SHP77 (cell line): ENCODE results near the gene YEATS2.
"Not testable (repeated sequence)": the region's sequence is repeated elsewhere in the genome, so short reads cannot be mapped to it uniquely, and the experiment has no call there.

Experiments
- DNase-seq, 2 experiments: peaks; one replicate each; lab custom pipeline; 2025; lab: John Stamatoyannopoulos, UW

Gene YEATS2

DNA sequence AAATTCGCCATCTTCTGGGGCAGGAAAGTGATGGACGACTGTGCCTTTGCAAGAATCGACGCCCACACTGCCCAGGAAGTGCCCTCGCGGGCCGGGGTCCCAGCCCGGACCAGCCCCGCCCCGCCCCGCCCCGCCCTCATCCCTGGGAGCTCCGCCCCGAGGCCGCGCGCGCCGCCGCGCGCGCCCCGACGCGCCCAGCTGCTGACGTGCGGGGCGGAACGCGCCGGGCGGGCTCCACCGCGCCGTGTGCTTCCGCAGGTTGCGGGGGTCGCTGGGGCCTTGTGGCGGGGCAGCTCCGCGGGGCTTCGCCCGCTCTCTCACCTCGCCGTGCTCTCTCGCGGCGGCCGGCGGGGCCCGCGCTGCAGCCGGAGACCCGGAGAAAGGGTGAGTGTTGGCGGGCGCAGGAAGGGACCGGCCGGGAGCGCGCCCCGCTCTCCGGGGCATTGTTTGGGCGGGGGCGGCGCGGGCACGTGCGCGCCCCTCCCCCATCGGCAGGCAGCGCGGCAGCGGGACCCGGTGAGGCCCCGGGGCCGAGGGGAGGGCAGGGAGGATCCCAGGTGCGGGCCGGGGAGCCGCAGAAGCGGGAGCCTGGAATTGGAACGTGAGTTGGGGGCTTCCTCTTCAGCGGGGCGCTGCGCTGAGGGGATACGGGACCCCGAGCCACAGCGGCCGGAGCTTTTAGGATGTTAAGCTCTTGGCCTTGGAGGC lies at the start of gene YEATS2:
YEATS2 (plus strand) TSS at position 188 of the 708 bp plus-strand sequence. CDS start 17,366 bp downstream, outside the sequence.
- peak; percentile 55 to 73 for DNase-seq

DNA sequence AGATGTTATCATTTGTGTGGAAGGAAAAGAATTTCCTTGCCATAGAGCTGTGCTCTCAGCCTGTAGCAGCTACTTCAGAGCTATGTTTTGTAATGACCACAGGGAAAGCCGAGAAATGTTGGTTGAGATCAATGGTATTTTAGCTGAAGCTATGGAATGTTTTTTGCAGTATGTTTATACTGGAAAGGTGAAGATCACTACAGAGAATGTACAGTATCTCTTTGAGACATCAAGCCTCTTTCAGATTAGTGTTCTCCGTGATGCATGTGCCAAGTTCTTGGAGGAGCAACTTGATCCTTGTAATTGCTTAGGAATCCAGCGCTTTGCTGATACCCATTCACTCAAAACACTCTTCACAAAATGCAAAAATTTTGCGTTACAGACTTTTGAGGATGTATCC lies 47.0 kb upstream of the YEATS2 start:
- DNase-seq: no peak

DNA sequence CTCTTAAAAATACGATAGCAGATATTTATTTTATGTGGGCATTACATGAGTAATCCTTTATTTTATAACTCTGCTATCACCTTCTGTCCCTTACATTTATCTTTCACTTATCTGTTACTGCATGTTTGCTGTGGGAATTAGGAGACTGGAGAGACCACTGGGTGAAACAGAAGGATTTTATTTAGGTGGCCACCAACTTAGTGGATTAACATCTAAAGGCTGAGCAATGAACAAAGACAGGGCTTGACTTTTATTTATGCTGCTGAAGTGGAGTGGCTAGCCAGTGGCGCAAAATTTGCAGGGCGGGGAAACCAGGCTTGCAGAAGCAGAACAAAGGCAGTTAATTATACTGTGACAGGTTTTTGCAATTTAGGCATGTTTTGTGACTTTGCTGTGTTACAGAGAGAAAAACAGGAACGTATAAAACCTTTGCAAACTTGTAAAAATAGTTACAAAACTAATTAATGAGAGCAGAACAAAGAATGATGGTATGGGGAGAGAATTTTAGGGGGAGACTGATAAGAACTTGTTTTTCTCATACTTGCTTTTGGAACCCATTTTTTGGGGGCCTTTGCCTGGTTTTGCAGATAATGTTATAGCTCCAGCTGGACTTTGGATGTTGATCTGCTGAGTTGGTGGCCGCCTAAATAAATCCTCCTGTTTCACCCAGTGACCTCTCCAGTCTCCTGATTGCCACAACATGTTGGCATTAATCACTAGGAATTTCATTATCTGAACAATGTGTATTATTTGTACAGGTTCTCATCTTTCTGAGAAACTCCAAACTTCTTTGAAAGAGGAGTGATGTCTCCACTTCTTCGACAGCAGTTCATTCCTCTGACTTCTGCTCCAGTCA lies 44.2 kb upstream of the YEATS2 start:
- DNase-seq: no peak

DNA sequence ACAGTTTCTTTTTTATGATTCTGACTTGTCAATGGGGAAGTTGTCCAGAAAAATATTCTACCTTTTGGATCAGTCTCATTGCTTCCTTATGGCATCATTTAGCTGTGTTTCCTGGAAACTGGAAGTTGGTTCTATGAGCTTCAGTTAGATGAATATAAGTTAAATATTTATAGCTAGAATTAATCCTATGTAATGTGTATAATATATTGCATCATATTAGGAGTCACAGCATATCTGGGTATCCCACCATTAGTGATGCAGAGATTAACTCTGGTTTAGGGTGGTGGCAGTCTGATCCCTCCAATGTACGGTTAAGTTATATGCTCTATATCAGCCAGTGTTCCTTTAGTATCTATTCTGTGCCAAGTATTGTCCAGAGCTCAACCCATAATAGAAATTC lies 42.9 kb upstream of the YEATS2 start:
- no peak for DNase-seq

DNA sequence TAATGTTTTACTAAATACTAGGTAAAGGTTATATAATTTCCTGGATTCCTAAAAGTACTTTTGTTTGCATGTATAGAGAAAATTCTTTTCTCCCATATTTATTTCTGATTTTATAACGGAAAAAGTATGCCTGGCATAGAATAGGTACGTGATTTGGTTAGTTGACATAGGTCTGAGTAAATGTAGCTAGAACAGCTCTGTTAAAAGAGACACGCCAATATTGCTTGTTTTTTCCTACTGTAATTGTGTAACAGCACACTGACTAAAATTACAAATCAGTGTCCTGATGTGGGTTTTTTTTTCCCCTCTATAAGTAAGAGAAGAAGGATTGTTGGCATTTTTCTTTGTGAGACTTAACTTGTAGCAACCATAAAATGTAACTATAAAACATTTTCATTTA lies 35.5 kb upstream of the YEATS2 start:
- no peak for DNase-seq

DNA sequence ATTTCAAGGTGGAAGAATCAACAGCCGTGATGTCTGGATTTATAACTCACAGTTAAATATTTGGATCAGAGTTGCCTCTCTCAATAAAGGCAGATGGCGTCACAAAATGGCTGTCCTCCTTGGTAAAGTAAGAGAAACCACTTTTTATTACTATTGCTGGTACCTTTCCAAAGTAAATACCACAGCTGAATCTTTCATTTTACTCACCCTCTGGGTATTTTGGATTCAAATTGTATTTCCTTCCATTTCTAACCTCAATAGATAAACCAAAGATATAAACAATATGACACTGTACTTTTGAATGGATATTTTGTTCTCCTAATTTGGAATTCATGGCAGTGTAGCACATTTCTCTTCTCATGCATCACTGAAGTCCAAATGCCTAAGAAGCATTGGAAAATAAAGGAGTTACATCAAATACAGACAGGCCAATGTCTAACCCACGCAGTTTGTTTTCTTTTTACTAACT lies 32.6 kb upstream of the YEATS2 start:
- DNase-seq: peak; percentile 30 to 32

DNA sequence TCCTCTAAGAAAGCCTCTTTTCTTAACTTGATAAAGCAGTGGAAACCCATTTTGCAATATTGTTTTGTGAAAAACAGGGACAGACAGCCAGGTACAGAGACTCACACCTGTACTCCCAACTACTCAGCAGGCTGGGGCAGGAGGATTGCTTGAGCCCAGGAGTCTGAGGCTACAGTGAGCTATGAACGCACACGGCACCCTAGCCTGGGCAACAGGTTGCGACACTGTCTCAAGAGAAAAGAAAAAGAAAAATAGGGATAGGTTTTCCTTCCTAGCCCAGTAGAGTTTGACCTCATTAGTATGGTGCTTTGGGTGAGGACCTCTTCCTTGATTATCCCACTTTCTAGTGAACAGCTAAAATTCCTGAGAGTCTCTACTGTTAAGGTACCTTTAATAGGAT lies 17.5 kb upstream of the YEATS2 start:
- DNase-seq: no peak

DNA sequence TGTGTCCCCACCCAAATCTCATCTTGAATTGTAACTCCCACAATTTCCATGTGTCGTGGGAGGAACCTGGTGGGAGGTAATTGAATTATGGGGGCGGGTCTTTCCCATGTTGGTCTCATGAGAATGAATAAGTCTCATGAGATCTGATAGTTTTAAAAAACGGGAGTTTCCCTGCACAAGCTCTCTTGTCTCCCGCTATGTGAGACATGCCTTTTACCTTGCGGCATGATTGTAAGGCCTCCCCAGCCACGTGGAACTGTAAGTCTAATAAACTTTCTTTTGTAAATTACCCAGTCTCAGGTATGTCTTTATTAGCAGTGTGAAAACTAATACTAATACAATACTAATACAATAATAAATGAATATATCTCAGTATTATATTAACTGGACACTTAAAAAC lies 9.9 kb upstream of the YEATS2 start:
- no peak for DNase-seq

DNA sequence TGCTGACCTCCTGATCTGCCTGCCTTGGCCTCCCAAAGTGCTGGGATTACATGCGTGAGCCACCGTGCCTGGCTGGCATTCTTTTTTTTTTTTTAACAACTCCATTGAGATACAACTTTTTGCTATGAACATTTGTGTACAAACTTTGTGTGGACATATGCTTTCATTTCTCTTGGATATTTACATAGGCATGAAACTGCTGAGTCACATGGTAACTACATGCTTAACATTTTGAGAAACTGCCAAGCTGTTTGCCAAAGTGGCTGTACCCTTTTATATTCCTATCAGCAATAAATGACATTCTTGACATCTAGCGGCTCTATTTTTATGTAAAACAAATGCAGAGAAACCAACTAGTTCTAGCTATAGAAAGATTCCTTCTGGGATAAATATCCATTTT lies 8.7 kb upstream of the YEATS2 start:
- no peak for DNase-seq

DNA sequence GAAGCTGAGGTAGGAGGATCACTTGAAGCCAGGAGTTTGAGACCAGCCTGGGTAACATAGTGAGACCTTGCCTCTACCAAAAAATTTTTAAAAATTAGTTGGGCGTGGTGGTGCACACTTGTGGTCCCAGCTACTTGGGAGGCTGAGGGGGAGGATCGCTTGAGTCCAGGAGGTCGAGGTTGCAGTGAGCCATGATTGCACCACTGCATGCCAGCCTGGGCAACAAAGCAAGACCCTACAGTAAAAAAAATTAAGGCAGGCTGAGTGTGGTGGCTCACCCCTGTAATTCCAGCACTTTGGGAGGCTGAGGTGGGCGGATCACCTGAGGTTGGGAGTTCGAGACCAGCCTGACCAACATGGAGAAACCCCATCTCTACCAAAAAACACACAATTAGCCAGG lies 8.0 kb upstream of the YEATS2 start:
- not testable (repeated sequence) for DNase-seq

DNA sequence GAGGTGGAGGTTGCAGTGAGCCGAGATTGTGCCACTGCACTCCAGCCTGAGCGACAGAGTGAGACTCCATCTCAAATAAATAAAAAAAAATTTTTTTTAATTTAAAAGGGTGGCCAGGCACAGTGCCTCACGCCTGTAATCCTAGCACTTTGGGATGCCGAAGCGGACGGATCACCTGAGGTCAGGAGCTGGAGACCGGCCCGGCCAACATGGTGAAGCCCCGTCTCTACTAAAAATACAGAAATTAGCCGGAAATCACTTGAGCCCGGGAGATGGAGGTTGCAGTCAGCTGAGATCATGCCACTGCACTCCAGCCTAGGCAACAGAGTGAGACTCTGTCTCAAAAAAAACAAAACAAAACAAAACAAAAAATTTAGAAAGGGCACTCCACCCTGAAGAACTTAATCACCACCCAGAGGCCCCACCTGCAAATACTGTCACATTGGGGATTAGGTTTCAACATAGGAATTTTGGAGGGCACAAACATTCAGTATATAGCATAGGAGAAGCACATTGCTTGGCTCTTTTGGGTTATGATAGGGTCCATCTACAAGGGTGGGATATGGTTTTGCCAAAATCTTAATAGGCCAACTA lies 7.1 kb upstream of the YEATS2 start:
- DNase-seq: no peak

DNA sequence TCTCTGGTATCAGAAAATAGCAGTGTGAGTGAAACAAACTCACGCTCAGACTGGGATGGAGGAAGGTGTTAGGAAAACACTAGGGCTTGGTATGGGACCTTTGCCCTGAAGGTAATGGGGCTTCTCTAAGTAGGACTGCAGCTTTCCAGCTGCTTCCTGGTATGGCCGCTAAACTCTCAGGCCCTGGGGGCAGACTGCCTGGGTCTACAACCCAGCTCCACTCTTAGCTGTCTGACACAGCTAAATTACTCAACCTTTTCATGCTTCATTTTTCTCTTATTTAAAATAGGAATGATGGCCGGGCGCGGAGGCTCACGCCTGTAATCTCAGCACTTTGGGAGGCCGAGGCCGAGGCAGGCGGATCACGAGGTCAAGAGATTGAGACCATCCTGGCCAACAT lies 5.2 kb upstream of the YEATS2 start:
- DNase-seq: no peak

DNA sequence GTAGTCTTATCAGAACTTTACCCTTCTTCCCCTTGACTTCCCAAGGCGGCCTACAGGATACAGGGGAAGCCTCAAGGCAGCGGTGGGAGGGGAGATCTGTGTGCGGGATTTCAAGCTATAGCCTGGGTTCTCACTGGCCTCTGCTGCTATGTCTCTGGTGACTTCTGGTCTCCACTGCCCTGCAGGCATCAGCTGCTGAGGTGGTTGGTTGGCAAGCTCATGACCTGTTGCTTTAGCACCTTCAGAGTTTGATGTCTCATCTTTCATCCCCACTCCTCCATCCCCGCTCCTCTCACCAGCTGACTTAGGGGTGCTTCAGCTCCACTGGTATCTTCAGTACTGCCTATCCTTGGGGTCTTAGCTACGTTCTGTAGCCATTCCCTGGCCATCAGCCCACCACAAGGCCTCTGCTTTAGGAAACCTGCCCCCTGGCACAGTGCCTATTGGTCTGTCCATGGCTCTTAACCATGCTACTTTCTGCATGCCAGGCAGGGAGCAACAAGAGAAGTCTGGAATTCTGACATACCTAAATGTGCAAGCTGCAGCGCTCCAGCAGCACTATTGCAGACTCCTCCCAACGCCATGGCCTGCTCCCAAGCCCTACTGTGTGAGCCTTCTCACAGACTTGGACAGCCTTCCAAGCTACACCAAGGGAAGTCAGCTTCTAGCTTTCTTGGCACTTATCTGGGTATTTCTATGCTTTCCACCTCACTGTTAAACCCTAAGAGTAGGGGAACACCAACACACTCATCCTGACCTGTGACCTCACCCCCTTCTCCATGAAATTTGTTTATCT lies 1.8 kb upstream of the YEATS2 start:
- DNase-seq: no peak

DNA sequence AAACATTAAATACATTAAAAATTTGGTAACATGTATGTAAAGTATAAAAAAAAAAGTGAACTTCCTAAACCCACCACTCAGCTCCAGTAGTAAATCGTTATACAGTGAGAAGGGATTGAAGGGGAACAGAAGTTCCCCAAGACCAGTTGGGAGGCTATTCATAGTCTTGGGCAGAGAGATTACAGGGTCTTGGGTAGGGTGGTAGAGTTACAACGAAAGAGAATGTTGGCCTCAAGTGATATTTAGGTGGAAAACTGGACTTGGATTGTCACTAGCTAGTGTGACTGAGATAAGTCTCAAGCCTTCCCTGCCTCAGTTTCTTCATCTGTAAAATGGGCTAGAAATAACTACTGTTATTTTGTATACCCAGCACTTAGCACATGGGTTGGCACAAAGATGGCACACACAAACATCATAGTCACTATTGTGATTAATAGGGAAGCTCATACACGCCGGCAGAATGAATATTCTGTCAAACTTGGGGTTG lies 431 bp upstream of the YEATS2 start:
- DNase-seq: no peak

DNA sequence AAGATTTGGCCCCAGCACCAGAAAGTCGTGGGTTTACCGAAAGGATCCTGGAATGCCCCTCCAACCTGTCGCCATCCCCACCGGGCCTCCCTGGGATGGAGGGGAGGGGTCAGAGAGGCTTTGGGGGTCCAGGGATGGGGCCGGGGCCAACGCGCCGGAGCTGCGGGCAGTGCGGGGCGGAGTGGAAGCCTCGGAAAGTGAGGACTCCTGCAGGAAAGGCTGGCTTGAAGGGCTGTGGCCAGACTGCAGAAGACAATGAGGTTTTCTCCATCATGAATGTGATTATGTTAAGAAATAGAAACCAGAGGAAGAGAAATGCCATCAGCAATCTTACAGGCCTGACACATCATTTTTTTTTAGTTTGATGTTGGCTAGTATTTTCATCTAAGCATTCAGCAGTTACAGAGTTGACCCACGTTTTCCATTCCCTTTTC lies 738 bp downstream of the YEATS2 start:
- no peak for DNase-seq

DNA sequence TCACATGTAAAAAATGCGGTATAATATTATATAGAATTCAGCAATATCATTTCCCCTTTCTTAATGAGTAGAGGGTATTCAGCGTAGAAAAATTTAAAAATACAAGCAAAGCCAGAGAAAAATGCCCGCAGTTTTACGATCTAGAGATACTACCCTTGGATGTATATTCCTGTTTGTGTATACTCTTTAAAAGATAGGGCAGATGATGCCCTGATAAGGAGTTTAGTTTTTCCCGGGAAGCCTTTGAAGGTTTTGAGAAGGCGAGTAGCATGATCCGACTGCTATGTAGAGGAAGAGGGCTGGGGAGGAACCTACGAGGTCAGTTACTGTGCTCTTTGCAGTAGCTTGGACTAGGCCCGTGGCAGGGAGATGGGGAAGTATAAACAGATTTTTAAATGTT lies 1.2 kb downstream of the YEATS2 start:
- DNase-seq: peak in 1 of 2 experiments; percentile 21

DNA sequence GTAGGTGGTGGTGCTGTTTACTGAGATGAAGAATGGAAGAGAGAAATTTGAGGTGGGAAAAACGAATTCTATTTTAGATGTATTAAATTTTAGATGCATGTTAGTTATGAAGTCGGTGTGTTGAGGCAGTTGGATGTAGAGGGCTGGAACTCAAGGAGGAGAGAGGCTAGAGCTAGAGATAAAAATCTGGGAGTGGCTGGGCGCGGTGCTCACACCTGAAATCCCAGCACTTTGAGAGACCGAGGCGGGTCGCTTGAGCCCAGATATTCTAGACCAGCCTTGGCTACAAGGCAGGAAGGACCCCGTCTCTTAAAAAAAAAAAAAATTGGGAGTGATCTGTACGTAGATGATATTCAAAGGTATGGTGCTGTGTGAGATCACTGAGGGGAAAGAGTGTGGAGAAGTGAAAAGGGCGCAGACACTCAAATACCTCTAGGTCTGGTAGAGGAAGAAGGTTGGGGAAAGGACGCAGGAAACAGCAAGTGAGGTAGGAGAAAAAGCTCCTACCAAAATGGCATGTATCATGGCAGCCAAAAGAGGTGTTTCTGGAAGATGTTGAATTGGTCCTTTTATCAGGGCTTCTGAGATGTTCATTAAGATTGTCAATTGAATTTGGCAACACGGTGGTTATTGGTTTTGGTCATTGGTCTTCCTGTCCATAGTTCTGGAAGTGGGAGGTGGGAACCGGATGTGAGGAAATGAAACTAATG lies 1.8 kb downstream of the YEATS2 start:
- no peak for DNase-seq

DNA sequence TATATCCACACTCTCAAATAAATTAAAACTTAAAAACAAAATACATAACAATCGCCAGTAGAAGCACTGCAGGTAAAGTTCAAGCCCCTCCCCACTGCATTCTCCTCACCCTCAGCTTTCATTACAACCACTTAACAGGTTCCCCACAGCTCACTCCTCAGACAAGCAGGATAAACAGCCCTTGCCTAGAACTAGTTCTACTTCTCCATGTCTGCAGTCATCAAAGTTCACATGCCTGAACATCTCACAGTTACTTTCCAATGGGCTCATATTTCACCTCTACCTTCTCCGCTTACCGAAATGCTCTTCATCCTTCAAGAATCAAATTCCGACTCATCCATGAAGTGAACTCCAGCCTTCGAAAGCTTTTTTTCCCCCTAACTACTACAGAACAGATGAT lies 4.1 kb downstream of the YEATS2 start:
- DNase-seq: no peak

DNA sequence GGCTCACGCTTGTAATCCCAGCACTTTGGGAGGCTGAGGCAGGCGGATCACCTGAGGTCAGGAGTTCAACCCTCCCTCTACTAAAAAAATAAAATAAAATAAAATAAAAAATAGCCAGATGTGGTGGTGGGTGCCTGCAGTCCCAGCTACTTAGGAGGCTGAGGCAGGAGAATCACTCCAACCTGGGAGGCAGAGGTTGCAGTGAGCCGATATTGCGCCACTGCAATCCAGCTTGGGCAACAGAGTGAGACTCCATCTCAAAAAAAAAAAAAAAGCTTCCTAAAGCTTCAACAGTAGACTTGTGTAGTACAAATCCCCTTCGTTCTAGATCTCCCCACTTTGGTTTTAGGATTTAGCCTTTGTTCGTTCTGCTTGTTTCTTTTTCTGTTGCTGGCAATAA lies 6.3 kb downstream of the YEATS2 start:
- DNase-seq: not testable (repeated sequence)

DNA sequence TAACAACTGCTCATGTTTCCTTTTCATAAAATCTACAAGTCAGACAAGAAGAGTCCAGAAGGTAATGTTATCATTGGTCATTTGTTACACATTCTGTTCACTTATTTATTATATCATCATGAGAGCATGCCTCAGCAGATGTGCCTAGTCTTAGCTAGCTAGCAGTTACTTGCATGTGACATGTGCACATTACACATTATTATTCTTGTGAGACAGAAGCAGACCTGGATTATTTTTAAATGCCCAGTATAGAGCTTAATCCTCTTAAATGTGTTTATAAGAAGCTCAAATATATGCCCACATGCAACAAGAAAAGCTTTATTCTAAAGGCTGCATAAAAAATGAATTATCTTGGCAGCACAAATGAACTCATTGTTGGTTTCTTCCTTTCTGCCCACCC lies 12.6 kb downstream of the YEATS2 start:
- no peak for DNase-seq

DNA sequence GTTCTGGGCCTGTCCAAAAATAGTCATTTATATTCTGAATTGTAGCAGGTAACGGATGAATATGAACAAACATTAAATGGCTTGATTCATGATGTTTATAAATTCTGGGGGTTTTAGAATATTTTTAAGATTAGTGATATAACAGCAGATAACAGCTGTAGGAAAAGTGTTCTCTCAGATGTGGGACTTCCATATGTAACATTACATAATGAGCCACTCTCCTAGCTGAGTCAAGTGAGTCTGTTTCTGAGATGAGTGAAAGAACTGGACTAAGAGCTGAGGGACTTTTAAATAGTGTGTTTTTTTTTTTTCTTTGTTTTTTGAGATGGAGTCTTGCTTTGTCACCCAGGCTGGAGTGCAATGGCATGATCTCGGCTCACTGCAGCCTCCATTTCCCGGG lies 13.9 kb downstream of the YEATS2 start:
- no peak for DNase-seq
